ENCODE data around the gene TMEM140.

TMEM140 gene

GRCh38 chr7:135215180-135215579, 67.3 kb downstream of the TMEM140 start:
- no peak for TF ChIP-seq CTCF (conservative IDR thresholded peaks at IDR 0.05; ENCODE audit: low read depth, low read length)
- Histone ChIP-seq H3K4me3 (IDR thresholded peaks at IDR 0.05; ENCODE audit: insufficient read depth, low read depth, low read length) (no peak overlapping the region), H3K27me3 (ENCODE audit: insufficient read depth, low read depth) (no peaks in the 10 kb centered on the region), H3K27ac (no peak overlapping the region), H2AFZ (ENCODE audit: low read depth) (no peak overlapping the region), H3K4me1 (ENCODE audit: low read depth, poor library complexity, severe bottlenecking) (peaks cover 9% of the 10 kb centered on the region), H4K20me1 (ENCODE audit: insufficient read depth) (no peaks in the 10 kb centered on the region), H3K36me3 (ENCODE audit: insufficient read depth) (no peaks in the 10 kb centered on the region), H3K79me2 (ENCODE audit: insufficient read depth, low read depth) (no peaks in the 10 kb centered on the region), H3K4me2 (no peak overlapping the region), H3K9ac (no peak overlapping the region)

- TF ChIP-seq CTCF (conservative IDR thresholded peaks at IDR 0.05; ENCODE audit: low read depth, low read length), result no peak
- H2AFZ ChIP-seq (ENCODE audit: low read depth), result no peak overlapping the region
- H3K36me3 ChIP-seq (ENCODE audit: insufficient read depth), result no peaks in the 10 kb centered on the region
- no peaks in the 10 kb centered on the region for H3K27me3 ChIP-seq (ENCODE audit: insufficient read depth, low read depth)
- no peak overlapping the region for H3K9ac ChIP-seq
- H4K20me1 ChIP-seq (ENCODE audit: insufficient read depth), result no peaks in the 10 kb centered on the region
- peaks cover 4% of the 10 kb centered on the region for H3K4me1 ChIP-seq (ENCODE audit: low read depth, poor library complexity, severe bottlenecking)
- H3K4me2 ChIP-seq, result no peak overlapping the region
- no peaks in the 10 kb centered on the region for H3K79me2 ChIP-seq (ENCODE audit: insufficient read depth, low read depth)
- H3K27ac ChIP-seq, result no peak overlapping the region
- H3K4me3 ChIP-seq (IDR thresholded peaks at IDR 0.05; ENCODE audit: insufficient read depth, low read depth, low read length), result no peak overlapping the region
Measured at GRCh38 chr7:135215698-135216097, 67.8 kb downstream of the TMEM140 start.
